OCI-LY1 (cell line): ENCODE results near the gene PXK.

Source experiments
- EZH2 ChIP-seq: fragments of 200-600 bp; sonication (generic), shearing (Covaris generic); IDR thresholded peaks from 2 replicates; pipeline ENCODE4 v1.8.0; 2017; ENCODE audit warnings: borderline replicate concordance, mixed run types, mild to moderate bottlenecking, antibody characterized with exemption, low read length, moderate library complexity, mixed read lengths
- TF ChIP-seq, protein P1 (sequence below): fragments of 200-600 bp; sonication (generic), shearing (Covaris generic); IDR thresholded peaks from 2 replicates; pipeline ENCODE4 v1.5.1; 2017; ENCODE audit warnings: mild to moderate bottlenecking, antibody characterized with exemption, low read length, moderate library complexity, mixed read lengths

DNA sequence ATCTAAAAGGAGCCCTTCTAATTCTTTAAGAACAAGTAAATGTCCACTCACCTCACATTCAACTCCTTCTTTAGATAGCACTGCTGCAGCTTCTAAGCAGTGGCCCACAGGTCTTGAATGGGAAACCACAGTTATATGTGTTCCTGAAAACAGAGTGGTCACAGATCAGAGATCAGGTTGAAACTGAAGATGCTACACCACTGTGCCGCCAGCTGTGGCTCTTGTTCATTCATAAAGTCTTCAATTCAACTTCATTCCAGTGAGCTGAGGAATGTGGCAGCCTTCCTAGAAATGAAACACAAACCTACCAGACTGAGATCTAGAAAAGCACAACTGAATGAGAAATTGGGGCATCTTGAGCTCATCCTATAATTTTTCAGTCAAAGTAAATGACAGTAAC, 97.0 kb downstream of the PXK start:
- no peak for TF ChIP-seq EZH2
- TF ChIP-seq, protein P1, sequence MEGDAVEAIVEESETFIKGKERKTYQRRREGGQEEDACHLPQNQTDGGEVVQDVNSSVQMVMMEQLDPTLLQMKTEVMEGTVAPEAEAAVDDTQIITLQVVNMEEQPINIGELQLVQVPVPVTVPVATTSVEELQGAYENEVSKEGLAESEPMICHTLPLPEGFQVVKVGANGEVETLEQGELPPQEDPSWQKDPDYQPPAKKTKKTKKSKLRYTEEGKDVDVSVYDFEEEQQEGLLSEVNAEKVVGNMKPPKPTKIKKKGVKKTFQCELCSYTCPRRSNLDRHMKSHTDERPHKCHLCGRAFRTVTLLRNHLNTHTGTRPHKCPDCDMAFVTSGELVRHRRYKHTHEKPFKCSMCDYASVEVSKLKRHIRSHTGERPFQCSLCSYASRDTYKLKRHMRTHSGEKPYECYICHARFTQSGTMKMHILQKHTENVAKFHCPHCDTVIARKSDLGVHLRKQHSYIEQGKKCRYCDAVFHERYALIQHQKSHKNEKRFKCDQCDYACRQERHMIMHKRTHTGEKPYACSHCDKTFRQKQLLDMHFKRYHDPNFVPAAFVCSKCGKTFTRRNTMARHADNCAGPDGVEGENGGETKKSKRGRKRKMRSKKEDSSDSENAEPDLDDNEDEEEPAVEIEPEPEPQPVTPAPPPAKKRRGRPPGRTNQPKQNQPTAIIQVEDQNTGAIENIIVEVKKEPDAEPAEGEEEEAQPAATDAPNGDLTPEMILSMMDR: no peak
